ENCODE data around the gene LST1.

The LST1 gene

GRCh38 chr6:31614684-31615578 lies 28.9 kb downstream of the LST1 start, which contains the start of gene AIF1:
TSS of gene AIF1 (plus strand) at chr6:31615234. CDS start at chr6:31615330, 96 bp downstream.
- H3K9ac ChIP-seq (ENCODE audit: low read depth, low read length, poor library complexity, severe bottlenecking), result peak within 1 kb of the TSS; percentile 98
- H3K9me2 ChIP-seq (replicated peaks; ENCODE audit: low read depth, low read length), result no peaks in the 10 kb centered on the region
- peaks cover 40% of the 10 kb centered on the region for H3K4me1 ChIP-seq (ENCODE audit: insufficient read depth, low read length, poor library complexity, severe bottlenecking)
- no peaks in the 10 kb centered on the region for H3K36me3 ChIP-seq (ENCODE audit: insufficient read depth, low read length)
- TF ChIP-seq CTCF (conservative IDR thresholded peaks at IDR 0.05; ENCODE audit: low read length) (no peak), EZH2phosphoT487 (IDR thresholded peaks at IDR 0.05; ENCODE audit: borderline replicate concordance) (no peak)
- peaks cover 12% of the 10 kb centered on the region; the same call in 1 of the 2 replicates for H3F3A ChIP-seq (ENCODE audit: low read depth)
- H2AFZ ChIP-seq (ENCODE audit: low read length), result peak within 1 kb of the TSS; percentile 25; the same call in 1 of the 2 replicates
- H3K4me2 ChIP-seq (ENCODE audit: low read depth, low read length, poor library complexity, severe bottlenecking), result peak within 1 kb of the TSS; percentile 97
- H3K27me3 ChIP-seq (ENCODE audit: insufficient read depth, low read length, poor library complexity, severe bottlenecking), result no peaks in the 10 kb centered on the region
- peaks cover 46% of the 10 kb centered on the region for H3K79me2 ChIP-seq (ENCODE audit: insufficient read depth, low read length)
- no peaks in the 10 kb centered on the region for H3K9me3 ChIP-seq (ENCODE audit: insufficient read depth, low read depth, low read length)
- peak within 1 kb of the TSS; percentile 81 for H3K4me3 ChIP-seq (ENCODE audit: low read length, poor library complexity, severe bottlenecking)
- no peaks in the 10 kb centered on the region for H4K20me1 ChIP-seq (ENCODE audit: insufficient read depth, low read length, poor library complexity, severe bottlenecking)

GRCh38 chr6:31615748-31616147 lies 29.7 kb downstream of the LST1 start:
- H3K4me3 ChIP-seq (ENCODE audit: low read length, poor library complexity, severe bottlenecking), result peak overlapping the region; percentile 81
- peaks cover 12% of the 10 kb centered on the region; the same call in 1 of the 2 replicates for H3F3A ChIP-seq (ENCODE audit: low read depth)
- H3K9me2 ChIP-seq (replicated peaks; ENCODE audit: low read depth, low read length), result no peaks in the 10 kb centered on the region
- peak overlapping the region; percentile 98 for H3K9ac ChIP-seq (ENCODE audit: low read depth, low read length, poor library complexity, severe bottlenecking)
- H3K4me2 ChIP-seq (ENCODE audit: low read depth, low read length, poor library complexity, severe bottlenecking), result peak overlapping the region; percentile 97
- H3K27me3 ChIP-seq (ENCODE audit: insufficient read depth, low read length, poor library complexity, severe bottlenecking), result peaks cover 3% of the 10 kb centered on the region
- peaks cover 38% of the 10 kb centered on the region for H3K4me1 ChIP-seq (ENCODE audit: insufficient read depth, low read length, poor library complexity, severe bottlenecking)
- peaks cover 48% of the 10 kb centered on the region for H3K79me2 ChIP-seq (ENCODE audit: insufficient read depth, low read length)
- H4K20me1 ChIP-seq (ENCODE audit: insufficient read depth, low read length, poor library complexity, severe bottlenecking), result no peaks in the 10 kb centered on the region
- no peaks in the 10 kb centered on the region for H3K36me3 ChIP-seq (ENCODE audit: insufficient read depth, low read length)
- TF ChIP-seq EZH2phosphoT487 (IDR thresholded peaks at IDR 0.05; ENCODE audit: borderline replicate concordance), result no peak
- no peak for TF ChIP-seq CTCF (conservative IDR thresholded peaks at IDR 0.05; ENCODE audit: low read length)
- no peaks in the 10 kb centered on the region for H3K9me3 ChIP-seq (ENCODE audit: insufficient read depth, low read depth, low read length)
- H2AFZ ChIP-seq (ENCODE audit: low read length), result peak overlapping the region; percentile 25; the same call in 1 of the 2 replicates

- no peak for TF ChIP-seq EZH2phosphoT487 (IDR thresholded peaks at IDR 0.05; ENCODE audit: borderline replicate concordance)
- TF ChIP-seq CTCF (conservative IDR thresholded peaks at IDR 0.05; ENCODE audit: low read length), result no peak
- peaks cover 10% of the 10 kb centered on the region for H3K27me3 ChIP-seq (ENCODE audit: insufficient read depth, low read length, poor library complexity, severe bottlenecking)
- no peaks in the 10 kb centered on the region for H3K9me2 ChIP-seq (replicated peaks; ENCODE audit: low read depth, low read length)
- peaks cover 12% of the 10 kb centered on the region; the same call in 1 of the 2 replicates for H3F3A ChIP-seq (ENCODE audit: low read depth)
- H2AFZ ChIP-seq (ENCODE audit: low read length), result no peak overlapping the region
- H3K4me1 ChIP-seq (ENCODE audit: insufficient read depth, low read length, poor library complexity, severe bottlenecking), result peaks cover 44% of the 10 kb centered on the region
- H3K4me3 ChIP-seq (ENCODE audit: low read length, poor library complexity, severe bottlenecking), result peak overlapping the region; percentile 81
- peaks cover 12% of the 10 kb centered on the region for H4K20me1 ChIP-seq (ENCODE audit: insufficient read depth, low read length, poor library complexity, severe bottlenecking)
- H3K9me3 ChIP-seq (ENCODE audit: insufficient read depth, low read depth, low read length), result no peaks in the 10 kb centered on the region
- H3K79me2 ChIP-seq (ENCODE audit: insufficient read depth, low read length), result peaks cover 61% of the 10 kb centered on the region
- H3K36me3 ChIP-seq (ENCODE audit: insufficient read depth, low read length), result no peaks in the 10 kb centered on the region
- H3K4me2 ChIP-seq (ENCODE audit: low read depth, low read length, poor library complexity, severe bottlenecking), result peak overlapping the region; percentile 97
- peak overlapping the region; percentile 98 for H3K9ac ChIP-seq (ENCODE audit: low read depth, low read length, poor library complexity, severe bottlenecking)
Measured at GRCh38 chr6:31617010-31617409, 30.9 kb downstream of the LST1 start.

Measured in Loucy (cell line).